GM15510 (cell line): Measurements from ENCODE around the gene KANK4.

ENCODE experiments used
- POLR2A ChIP-seq: IDR thresholded peaks from 3 replicates; pipeline ENCODE4 v1.6.1; 2011; ENCODE audit warnings: borderline replicate concordance; ENCODE audit not compliant: insufficient read length; ENCODE audit errors: extremely low read depth

Gene KANK4

DNA sequence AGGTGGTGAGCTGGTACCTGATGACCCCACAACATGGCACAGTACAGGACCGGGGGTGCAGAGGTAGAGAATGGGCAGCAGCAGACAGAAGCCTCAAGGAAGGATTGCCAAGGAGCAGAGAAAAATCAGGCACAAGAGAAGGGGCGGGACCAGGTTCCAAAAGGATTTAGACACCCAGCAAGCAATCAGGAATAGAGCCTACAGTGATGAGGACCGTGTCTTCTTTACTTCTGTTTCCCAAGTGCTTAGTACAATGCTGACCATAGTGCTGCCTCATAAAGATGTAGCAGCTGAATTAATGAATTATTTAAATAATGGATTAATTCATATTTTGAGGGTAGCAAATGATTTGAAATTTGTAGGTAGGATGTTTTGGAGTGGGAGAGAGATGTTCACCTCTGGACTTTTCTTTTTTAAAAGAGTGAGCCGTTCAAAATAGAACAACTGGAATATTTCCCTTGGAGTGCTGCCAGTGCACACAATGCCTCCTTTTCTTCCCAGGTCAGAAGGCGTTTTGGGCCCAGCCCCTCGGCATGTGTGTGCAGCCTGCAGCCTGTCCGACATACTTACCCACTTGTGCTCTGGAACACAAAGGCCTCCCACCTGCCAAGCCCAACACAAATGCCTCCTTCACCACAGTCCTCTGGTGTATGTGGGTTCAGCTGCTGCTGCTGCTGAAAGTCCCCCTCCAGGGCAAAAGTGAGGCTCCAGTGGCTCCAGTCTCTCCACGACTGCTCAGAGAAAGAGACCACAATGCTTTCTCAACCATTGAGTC lies 19.6 kb downstream of the KANK4 start:
- no peak for TF ChIP-seq POLR2A

DNA sequence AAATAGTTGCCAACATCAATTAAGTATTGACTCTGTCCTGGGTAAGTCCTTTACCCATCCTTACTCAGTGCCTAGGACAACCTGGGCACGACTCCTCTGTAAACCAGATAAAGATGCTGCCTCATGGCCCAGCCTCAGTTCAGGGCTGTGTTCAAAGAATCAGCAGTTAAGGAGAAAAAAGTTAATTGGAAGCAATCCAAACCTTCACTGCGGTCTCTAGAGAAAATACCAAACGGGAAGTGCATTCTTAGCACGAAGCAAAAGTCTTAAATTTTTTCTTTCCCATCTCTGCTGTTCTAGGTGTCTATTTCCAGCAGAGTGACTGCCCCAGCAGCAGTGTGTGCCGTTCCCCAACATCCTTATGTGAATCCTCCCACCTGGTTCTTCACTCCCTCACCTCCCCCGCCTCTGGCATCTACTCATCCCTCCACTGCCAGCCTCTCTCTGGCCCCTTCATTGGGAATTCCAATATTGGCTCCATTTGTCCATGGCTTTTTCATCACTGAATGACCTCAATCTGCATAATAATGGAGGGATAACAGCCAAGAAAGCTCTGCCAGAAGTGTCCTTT lies 23.2 kb downstream of the KANK4 start:
- no peak for TF ChIP-seq POLR2A

DNA sequence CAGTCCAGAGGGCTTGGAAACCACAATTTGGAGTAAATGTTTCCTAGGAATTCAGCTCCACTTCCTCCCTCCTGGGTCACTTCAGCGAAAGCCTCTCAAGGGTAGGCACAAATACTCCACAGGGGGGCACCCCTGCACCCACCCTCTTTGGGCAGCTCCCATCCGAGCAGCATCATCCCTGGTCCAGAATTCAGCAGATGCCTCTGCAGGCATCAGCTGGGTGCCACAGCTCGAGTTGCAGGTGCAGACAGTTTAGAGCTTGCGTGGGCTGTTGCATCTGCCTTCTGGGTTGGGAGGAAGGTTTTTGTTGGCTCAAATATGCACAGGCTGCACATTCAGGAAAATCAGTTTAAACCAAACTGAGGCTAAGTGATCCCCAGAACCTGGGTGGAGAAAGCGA lies 25.0 kb downstream of the KANK4 start:
- no peak for TF ChIP-seq POLR2A

DNA sequence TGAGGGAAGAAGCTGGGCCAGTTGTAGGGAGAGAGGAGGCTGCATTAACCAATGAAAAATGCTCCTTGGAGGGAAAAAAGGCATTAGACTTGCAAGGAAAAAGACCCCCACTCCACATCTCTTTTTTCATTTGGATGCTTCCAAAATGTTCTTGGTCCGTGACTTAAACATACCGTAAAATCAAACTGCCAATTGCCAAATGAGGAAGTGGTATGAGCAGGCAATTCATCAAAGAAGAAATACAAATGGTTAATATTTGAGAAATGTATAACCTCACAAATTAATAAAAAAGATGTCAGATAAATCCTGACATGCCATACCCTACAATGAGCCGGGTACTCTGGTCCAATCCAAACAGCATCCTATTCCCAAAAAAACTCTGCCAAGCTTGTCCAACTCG lies 30.6 kb downstream of the KANK4 start:
- TF ChIP-seq POLR2A: no peak

DNA sequence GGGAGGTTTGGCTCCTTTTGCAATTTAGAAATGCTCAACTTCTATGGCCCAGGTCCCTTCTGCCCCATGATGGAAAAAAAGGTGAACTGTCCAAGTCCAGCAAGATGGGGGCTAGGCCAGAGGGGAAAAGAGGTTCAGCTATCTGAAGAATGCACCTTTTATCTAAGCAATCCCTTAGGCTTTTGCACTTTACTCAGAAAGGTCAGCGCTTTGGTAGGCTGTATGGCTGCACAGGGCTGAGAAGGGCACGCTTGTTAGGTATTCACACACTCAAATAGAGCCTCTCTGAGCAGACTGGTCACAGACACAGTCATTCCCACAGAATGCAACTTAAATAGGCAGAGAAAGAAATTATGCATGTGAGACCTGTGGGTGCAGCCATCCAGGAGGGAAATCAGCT lies 31.0 kb downstream of the KANK4 start:
- no peak for TF ChIP-seq POLR2A

DNA sequence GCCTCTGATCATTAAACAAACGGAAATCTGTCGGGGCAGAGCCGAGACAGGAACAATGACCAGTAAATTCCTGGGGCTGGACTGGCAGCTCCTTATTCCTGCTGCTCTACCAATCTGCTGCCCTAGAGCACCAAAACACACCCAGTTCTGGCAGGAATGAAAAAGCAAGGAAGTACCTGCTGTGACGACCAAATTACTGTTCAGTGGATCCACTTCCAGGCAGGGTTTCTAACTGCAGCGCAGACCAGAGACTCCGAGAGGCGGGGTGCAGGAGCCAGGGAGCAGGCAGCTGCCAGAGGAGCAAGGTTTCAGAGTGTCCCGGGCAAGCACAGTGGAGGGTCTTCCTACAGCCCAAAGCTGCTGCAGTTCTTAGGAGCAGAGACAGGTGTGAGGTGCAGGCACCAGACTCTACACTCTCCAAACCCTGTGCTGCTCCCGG lies 32.4 kb downstream of the KANK4 start:
- no peak for TF ChIP-seq POLR2A

DNA sequence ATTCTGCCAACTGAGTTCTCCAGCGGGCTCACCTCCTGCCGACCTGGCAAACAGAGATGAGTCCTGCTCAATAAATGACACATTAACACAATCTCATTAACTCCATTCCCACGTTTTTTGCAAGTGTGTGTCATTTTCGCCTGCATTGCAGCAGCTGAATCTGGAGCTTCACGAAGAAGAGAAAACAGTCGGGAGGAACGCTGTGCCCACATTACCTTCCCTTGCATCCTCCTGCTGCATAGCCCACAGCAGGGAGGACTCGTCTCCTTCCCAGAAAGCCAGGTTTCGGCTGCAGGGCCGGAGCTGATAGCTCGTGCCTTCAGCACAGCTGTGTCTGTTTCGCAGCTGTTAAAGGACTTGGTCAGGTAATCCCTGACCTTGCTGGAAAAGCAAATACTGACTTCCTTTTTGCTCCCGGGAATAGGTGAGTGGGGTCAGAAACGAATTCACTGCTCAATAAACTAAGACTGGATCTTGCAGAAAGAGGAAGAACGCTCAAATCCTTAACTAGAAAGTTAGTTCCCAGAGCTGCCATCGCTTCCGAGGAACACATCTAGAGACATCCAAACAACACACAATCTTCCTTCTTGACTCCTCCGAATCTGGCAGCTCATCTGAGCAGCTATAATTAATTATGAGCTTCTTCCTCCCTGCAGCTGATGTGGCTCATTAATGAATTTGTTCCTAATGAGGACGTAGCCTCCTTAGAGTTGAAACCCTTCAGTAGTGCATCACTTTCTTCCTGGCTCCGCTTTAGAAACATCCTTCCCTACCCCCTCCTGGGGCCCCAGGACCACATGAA lies 33.0 kb downstream of the KANK4 start:
- no peak for TF ChIP-seq POLR2A

DNA sequence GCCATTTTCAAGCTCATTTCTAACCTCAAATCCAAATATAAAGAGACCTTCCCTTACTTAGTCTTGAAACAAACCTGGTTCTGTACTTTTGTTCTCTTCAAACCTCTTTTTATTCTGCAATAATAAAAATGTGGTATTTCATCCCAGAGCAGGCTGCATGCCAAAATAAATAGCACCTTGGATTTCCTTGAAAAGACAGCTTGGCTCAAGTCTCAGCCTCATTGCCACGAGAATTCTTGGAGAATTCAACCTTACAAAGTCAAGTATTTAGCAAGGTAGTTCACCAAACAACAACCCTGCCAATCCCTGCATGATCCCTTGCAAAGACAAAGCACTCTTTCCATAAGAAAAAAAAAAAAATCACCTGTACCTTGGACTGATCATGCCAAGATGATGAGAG lies 33.8 kb downstream of the KANK4 start:
- no peak for TF ChIP-seq POLR2A

DNA sequence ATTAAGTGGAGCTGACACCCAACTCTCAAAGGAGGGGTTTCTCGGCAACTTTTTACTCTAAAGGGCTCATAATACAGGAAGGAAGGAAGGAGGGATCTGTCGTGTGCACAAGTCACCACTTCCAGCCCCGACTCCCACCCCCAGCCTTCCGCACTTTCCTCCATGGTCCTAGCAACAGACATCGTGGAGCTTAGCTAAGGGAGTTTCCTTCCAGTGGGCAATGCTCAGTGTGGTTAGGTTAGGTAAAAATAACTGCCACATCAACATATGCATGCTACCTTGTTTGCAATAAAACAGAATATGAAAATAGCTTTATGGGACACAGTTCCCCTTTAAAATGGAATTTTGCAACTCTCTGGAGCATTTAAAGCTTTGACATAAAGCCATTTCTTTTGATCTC lies 35.2 kb downstream of the KANK4 start:
- TF ChIP-seq POLR2A: no peak

DNA sequence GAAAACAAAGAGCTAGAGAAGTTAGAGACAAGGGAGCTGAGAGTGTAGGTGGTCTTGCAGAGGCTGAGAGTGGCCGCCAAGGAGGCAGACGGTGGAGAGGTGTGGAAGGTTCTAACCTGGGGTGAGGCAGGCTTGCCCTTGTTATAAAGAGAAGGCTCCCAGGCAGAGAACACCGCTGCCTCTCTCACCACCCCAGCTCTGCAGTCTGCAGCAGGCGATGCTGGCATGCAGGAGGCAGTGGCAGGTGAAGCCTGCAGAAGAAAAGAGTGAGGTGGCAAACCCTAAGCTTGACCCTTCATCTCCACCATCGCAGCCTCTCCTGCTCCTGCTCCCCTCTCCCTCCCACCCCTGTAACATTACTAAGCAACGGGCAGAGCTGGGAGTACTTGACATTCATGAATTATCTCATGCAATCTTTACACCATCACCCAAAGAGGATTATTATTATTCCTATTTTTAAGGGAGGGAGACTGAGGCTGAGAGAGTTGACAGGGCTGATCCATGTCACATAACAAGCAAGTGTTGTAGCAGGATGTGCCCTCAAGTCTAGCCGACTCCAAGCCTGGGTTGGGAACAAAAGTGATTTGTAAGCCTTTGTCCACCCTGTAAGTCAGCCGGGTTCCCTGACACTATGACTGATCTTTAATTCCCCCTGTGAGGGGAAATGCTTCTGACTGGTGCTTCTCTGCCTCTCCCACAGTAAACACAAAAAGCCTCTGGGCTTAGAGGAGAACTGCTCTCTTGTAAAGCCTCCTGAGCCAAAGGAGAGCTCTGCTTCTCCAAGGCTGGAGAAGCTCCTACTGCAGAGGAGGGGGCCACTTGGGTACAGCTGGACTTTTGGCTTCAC lies 36.1 kb downstream of the KANK4 start:
- TF ChIP-seq POLR2A: no peak

DNA sequence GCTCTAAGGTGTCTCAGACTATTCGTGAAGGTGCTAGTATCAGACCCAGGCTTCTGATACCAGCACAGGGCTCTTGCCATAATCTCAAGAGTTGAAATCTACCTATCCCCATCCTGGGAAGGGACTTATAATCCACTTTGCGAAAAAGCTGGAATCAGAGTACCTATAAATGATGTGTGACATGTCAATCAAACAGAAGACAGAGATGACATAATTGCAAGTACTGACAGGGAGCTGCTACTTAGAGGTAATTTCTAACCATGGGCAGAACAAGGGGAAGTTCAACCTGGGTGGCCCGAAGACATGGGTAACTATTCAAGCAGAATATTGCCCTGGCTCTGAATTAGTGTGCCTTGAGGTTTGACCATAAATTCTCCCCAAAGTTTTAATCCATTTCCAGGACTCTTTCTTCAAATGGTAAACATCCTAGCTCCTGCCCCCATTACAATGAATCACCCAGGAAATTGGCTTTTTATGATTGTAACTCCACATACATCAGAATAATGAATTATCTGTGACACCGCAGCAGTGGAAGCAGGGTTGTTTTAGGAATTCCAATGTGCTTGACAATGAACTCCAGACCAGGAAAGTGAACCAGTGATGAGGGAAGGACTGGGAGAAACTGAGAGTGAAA lies 37.2 kb downstream of the KANK4 start:
- TF ChIP-seq POLR2A: no peak

DNA sequence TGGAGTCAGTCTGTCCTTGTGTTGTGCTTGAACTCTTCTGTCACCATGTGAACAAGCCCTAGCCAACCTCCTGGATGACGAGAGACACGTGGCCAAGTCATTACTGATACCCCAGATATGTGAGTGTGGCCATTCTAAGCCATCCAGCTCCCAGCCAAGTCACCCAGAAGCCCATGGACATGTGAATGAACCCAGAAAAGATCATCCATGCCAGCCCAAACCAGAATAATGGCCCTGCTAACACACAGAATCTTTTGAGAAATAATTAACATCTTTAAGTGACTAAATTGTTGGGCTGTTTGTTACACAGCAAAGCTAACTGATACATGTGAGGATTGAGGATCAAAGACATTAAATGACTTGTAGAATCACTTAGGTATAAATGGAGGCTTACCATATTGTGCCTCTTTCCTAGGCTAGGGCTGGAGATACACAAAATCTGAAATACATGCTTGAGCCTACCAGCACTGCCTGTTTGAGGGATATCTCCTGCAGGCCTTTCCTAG lies 38.2 kb downstream of the KANK4 start:
- no peak for TF ChIP-seq POLR2A

DNA sequence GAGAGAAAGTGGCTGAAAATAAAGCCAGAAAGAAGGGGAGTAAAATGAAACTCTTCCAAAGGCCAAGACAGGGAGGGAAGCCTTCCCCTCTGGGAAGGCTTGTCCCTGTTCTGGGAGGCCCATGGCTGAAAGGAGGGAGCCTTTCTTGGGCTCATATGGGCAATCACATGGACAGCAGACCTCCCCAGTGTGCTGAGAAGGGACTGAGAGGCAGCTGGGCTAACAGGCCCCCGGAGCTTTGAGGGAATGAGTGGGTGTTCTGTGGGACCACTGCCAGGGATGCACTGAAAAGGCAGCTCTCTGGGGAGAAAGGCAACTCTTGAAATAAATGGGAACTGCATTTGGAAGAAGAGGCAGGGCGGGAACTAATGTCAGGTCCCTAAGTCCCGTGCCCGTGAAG lies 39.1 kb downstream of the KANK4 start:
- no peak for TF ChIP-seq POLR2A

DNA sequence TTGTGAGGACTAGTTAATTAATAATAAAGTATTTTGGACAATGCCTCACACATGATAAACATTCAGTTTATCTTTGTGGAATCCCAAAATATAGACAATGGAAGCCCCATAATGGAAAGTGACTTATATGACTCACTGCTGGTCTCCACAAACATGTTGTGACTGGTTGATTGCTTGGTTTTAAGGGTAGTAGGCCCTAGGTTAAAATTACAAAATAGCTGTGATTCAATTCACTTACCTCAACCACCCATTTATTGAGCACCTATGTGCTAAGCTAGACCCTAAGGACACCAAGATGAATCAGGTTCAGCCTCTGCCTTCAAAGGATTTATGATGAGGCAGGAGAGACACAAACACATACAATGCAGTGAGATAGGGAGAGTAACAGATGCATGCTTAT lies 42.4 kb downstream of the KANK4 start:
- no peak for TF ChIP-seq POLR2A
